ENCODE results near the gene KRTAP20-4.

DNA sequence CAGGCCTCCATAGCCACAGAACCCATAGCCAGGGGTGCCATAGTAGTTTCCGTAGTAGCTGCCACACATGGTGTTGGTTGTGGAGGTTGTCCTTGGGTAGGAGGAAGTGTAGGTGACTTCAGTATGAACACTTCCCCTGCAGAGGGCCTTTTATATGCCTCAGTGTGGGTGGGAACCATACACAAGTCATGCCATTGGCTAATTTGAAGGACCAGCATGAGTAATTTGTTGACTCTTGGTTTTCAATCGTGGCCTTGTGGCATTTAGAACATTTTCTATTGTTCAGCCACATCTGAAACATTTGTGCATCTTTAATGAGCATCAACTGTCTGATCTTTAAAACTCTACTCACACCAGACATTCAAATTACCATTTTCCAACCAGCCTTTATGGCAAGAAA, 6.6 kb upstream of the KRTAP20-4 start, which contains the start of gene KRTAP6-1:
- no peak for TF ChIP-seq POLR2A (IDR thresholded peaks at IDR 0.05)
- TF ChIP-seq CTCF (IDR thresholded peaks at IDR 0.05): no peak
- no peak for TF ChIP-seq EP300 (IDR thresholded peaks at IDR 0.05)

Data from ovary (tissue), 3 donors.